Sigmoid colon (tissue), 4 donors: ENCODE measurements around the gene ARHGAP22.

Experiments used
- CTCF ChIP-seq, 4 experiments: fragments of 450-650 bp in 3 of 4; fragments of 200-600 bp in 1 of 4; IDR thresholded peaks; one replicate each; pipeline ENCODE4 v1.5.1; 2016 to 2019; ENCODE audit warnings: antibody characterized with exemption in 4 of 4, mild to moderate bottlenecking in 3 of 4, moderate library complexity in 2 of 4
- POLR2A ChIP-seq, 2 donors: fragments of 450-650 bp; IDR thresholded peaks; one replicate each; pipeline ENCODE4 v1.6.1; 2016; ENCODE audit warnings: antibody characterized with exemption in 2 of 2, mild to moderate bottlenecking in 2 of 2, moderate library complexity in 2 of 2
- POLR2AphosphoS5 ChIP-seq, 4 donors: sonication (generic); formaldehyde crosslinking; IDR thresholded peaks; one replicate each; pipeline ENCODE4 v1.6.1; 2017; ENCODE audit warnings: antibody characterized with exemption in 4 of 4

- no peak for TF ChIP-seq CTCF (IDR thresholded peaks at IDR 0.05)
- no peak for TF ChIP-seq POLR2A (IDR thresholded peaks at IDR 0.05)
- no peak for TF ChIP-seq POLR2AphosphoS5 (IDR thresholded peaks at IDR 0.05)
Measured at GRCh38 chr10:48490571-48490940, 114.3 kb downstream of the ARHGAP22 start.
